CD4-positive, alpha-beta T cell treated with Interleukin-15 for 4 hours (primary cell): ENCODE measurements around the gene ANGPTL8.

Experiments used
- DNase-seq: peaks from one replicate; pipeline ENCODE4 v3.0.0-alpha.2; 2020; ENCODE audit warnings: low spot score

Gene ANGPTL8

DNA sequence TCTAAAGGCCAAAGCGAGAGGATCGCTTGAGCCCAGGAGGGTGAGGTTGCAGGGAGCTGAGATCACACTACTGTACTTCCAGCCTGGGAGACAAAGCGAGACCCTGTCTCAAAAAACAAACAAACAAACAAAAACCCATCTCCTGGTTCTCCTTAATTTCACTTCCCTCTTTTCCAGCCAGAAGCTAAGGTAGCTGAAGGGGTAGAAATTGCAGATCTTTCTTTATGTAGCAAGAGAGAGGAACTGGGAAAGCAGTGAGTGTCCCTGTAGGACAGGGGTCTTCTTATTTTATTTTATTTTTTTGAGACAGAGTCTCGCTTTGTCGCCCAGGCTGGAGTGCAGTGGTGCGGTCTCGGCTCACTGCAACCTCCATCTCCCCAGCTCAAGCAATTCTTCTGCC, 52.0 kb downstream of the ANGPTL8 start:
- DNase-seq: no peak
